ENCODE results near the gene MLF2. TPM values are rescaled to one million over a fixed set of nuclear protein-coding genes. Genes with fewer than 3 reads are reported as not detected.
"Not testable (repeated sequence)": the region's sequence is repeated elsewhere in the genome, so short reads cannot be mapped to it uniquely, and the experiment has no call there.

MLF2 gene
- total RNA-seq, 1 donor from 2014 or later = 163 TPM

- Mint-ChIP-seq H3K9me3 (no peaks in the 10 kb centered on the region), H3K4me3 (peak within 1 kb of the TSS; percentile 89), H3K27ac (peak within 1 kb of the TSS; percentile 98), H3K4me1 (peaks cover 27% of the 10 kb centered on the region), H3K27me3 (peaks cover 3% of the 10 kb centered on the region), H3K36me3 (ENCODE audit: low read depth) (peaks cover 12% of the 10 kb centered on the region)
- DNase-seq = peak; percentile 99
- intact Hi-C loops (cut with micrococcal nuclease) = loop anchor here (1.0 to 2.0 kb wide), 5 partner anchors 29 to 127 kb away; partner anchors contain the start of genes CDCA3, ING4, MLF2 and ZNF384
Measured at GRCh38 chr12:6723607-6724408, 29.1 kb downstream of the MLF2 start, which contains the start of gene COPS7A. Gene COPS7A, plus strand, starts transcription at chr12:6724046. Its CDS starts 611 bp downstream, at chr12:6724657.

- H3K27me3 Mint-ChIP-seq = peaks cover 3% of the 10 kb centered on the region
- no peak overlapping the region for H3K27ac Mint-ChIP-seq
- DNase-seq = no peak
- no peaks in the 10 kb centered on the region for H3K9me3 Mint-ChIP-seq
- H3K36me3 Mint-ChIP-seq (ENCODE audit: low read depth) = peaks cover 11% of the 10 kb centered on the region
- no peak overlapping the region for H3K4me3 Mint-ChIP-seq
- intact Hi-C loops (cut with micrococcal nuclease) = no loop called here
- peaks cover 27% of the 10 kb centered on the region for H3K4me1 Mint-ChIP-seq
Measured at GRCh38 chr12:6722863-6723262, 30.1 kb downstream of the MLF2 start.

- Mint-ChIP-seq H3K4me1 (no peaks in the 10 kb centered on the region), H3K36me3 (ENCODE audit: low read depth) (no peaks in the 10 kb centered on the region), H3K9me3 (no peaks in the 10 kb centered on the region), H3K27me3 (peaks cover 6% of the 10 kb centered on the region), H3K4me3 (no peak overlapping the region), H3K27ac (no peak overlapping the region)
- no peak for DNase-seq
- intact Hi-C loops (cut with micrococcal nuclease) = no loop called here
Measured at GRCh38 chr12:6716874-6717437, 36.0 kb downstream of the MLF2 start.

GRCh38 chr12:6716031-6716873 lies 36.7 kb downstream of the MLF2 start:
- H3K4me1 Mint-ChIP-seq; H3K36me3 Mint-ChIP-seq (ENCODE audit: low read depth); intact Hi-C loops (cut with micrococcal nuclease); DNase-seq; H3K27me3 Mint-ChIP-seq; H3K9me3 Mint-ChIP-seq; H3K27ac Mint-ChIP-seq; H3K4me3 Mint-ChIP-seq: not testable (repeated sequence)

- Mint-ChIP-seq H3K36me3 (ENCODE audit: low read depth) (no peaks in the 10 kb centered on the region), H3K4me3 (no peak overlapping the region), H3K27me3 (peaks cover 15% of the 10 kb centered on the region), H3K9me3 (no peaks in the 10 kb centered on the region), H3K27ac (peak overlapping the region; percentile 59), H3K4me1 (peaks cover 5% of the 10 kb centered on the region)
- no peak for DNase-seq
- intact Hi-C loops (cut with micrococcal nuclease) = no loop called here
Measured at GRCh38 chr12:6708960-6709394, 44.0 kb downstream of the MLF2 start.

GRCh38 chr12:6708351-6708750 lies 44.6 kb downstream of the MLF2 start:
- DNase-seq; H3K36me3 Mint-ChIP-seq (ENCODE audit: low read depth); H3K9me3 Mint-ChIP-seq; H3K27ac Mint-ChIP-seq; H3K4me3 Mint-ChIP-seq; H3K4me1 Mint-ChIP-seq; intact Hi-C loops (cut with micrococcal nuclease): not testable (repeated sequence)
- peaks cover 20% of the 10 kb centered on the region for H3K27me3 Mint-ChIP-seq

- intact Hi-C loops (cut with micrococcal nuclease) = no loop called here
Measured at GRCh38 chr12:6703631-6704030, 49.3 kb downstream of the MLF2 start.

GRCh38 chr12:6701078-6701768 lies 51.7 kb downstream of the MLF2 start:
- intact Hi-C loops (cut with micrococcal nuclease) = no loop called here
- no peak for DNase-seq
- Mint-ChIP-seq H3K27ac (no peak overlapping the region), H3K4me3 (peak overlapping the region; percentile 76), H3K27me3 (peaks cover 67% of the 10 kb centered on the region), H3K36me3 (ENCODE audit: low read depth) (no peaks in the 10 kb centered on the region), H3K9me3 (no peaks in the 10 kb centered on the region), H3K4me1 (peaks cover 20% of the 10 kb centered on the region)

More at GRCh38 chr12:6703631-6704030, 49.3 kb downstream of the MLF2 start:
- no peaks in the 10 kb centered on the region for H3K36me3 Mint-ChIP-seq (ENCODE audit: low read depth)
- no peak for DNase-seq
- H3K4me1 Mint-ChIP-seq = peaks cover 17% of the 10 kb centered on the region
- no peak overlapping the region for H3K27ac Mint-ChIP-seq
- no peaks in the 10 kb centered on the region for H3K9me3 Mint-ChIP-seq
- H3K4me3 Mint-ChIP-seq = no peak overlapping the region
- H3K27me3 Mint-ChIP-seq = peaks cover 53% of the 10 kb centered on the region

GRCh38 chr12:6700646-6701051 lies 52.3 kb downstream of the MLF2 start, which contains the start of gene PIANP:
Gene PIANP, minus strand, starts transcription at chr12:6700815. Its CDS starts 2,754 bp downstream, at chr12:6698061.
- intact Hi-C loops (cut with micrococcal nuclease) = no loop called here
- H3K4me3 Mint-ChIP-seq = peak within 1 kb of the TSS; percentile 76
- H3K27me3 Mint-ChIP-seq = peaks cover 70% of the 10 kb centered on the region
- DNase-seq = peak; percentile 87
- no peaks in the 10 kb centered on the region for H3K36me3 Mint-ChIP-seq (ENCODE audit: low read depth)
- no peaks in the 10 kb centered on the region for H3K9me3 Mint-ChIP-seq
- H3K27ac Mint-ChIP-seq = no peak within 1 kb of the TSS
- H3K4me1 Mint-ChIP-seq = peaks cover 20% of the 10 kb centered on the region

- no peaks in the 10 kb centered on the region for H3K9me3 Mint-ChIP-seq
- peak overlapping the region; percentile 70 for H3K4me3 Mint-ChIP-seq
- no peak for DNase-seq
- intact Hi-C loops (cut with micrococcal nuclease) = no loop called here
- no peaks in the 10 kb centered on the region for H3K36me3 Mint-ChIP-seq (ENCODE audit: low read depth)
- H3K27me3 Mint-ChIP-seq = peaks cover 68% of the 10 kb centered on the region
- H3K4me1 Mint-ChIP-seq = peaks cover 20% of the 10 kb centered on the region
- no peak overlapping the region for H3K27ac Mint-ChIP-seq
Measured at GRCh38 chr12:6699989-6700645, 52.8 kb downstream of the MLF2 start.

GRCh38 chr12:6699259-6699988 lies 53.5 kb downstream of the MLF2 start:
- intact Hi-C loops (cut with micrococcal nuclease) = no loop called here
- DNase-seq = no peak
- Mint-ChIP-seq H3K9me3 (no peaks in the 10 kb centered on the region), H3K27ac (no peak overlapping the region), H3K36me3 (ENCODE audit: low read depth) (no peaks in the 10 kb centered on the region), H3K4me1 (peaks cover 20% of the 10 kb centered on the region), H3K27me3 (peaks cover 64% of the 10 kb centered on the region), H3K4me3 (peak overlapping the region; percentile 70)

GRCh38 chr12:6698352-6699046 lies 54.4 kb downstream of the MLF2 start:
- intact Hi-C loops (cut with micrococcal nuclease) = no loop called here
- H3K27ac Mint-ChIP-seq = peak overlapping the region; percentile 21
- peaks cover 56% of the 10 kb centered on the region for H3K27me3 Mint-ChIP-seq
- DNase-seq = no peak
- peaks cover 18% of the 10 kb centered on the region for H3K4me1 Mint-ChIP-seq
- no peaks in the 10 kb centered on the region for H3K36me3 Mint-ChIP-seq (ENCODE audit: low read depth)
- H3K9me3 Mint-ChIP-seq = no peaks in the 10 kb centered on the region
- H3K4me3 Mint-ChIP-seq = no peak overlapping the region

All from activated CD4-positive, alpha-beta T cell treated with anti-CD3 and anti-CD28 coated beads, Interleukin-2, amount 10 ng/mL, durations not matched to agents 24 days and 14 days (primary cell).